SU-DHL-6 (cell line): ENCODE data around the gene COBLL1.

Experiments used
- CTCF ChIP-seq: fragments of 200-600 bp; sonication (generic); IDR thresholded peaks from one replicate; pipeline ENCODE4 v1.5.1; 2017; ENCODE audit warnings: antibody characterized with exemption, mild to moderate bottlenecking, low read length, moderate library complexity; ENCODE audit not compliant: insufficient read depth, poor library complexity, severe bottlenecking
- EZH2phosphoT487 ChIP-seq: fragments of 200-600 bp; sonication (generic), shearing (Covaris generic); conservative IDR thresholded peaks from 2 replicates; pipeline ENCODE4 v1.6.1; 2018; ENCODE audit warnings: mild to moderate bottlenecking, antibody characterized with exemption, low read length, moderate library complexity, mixed read lengths

DNA sequence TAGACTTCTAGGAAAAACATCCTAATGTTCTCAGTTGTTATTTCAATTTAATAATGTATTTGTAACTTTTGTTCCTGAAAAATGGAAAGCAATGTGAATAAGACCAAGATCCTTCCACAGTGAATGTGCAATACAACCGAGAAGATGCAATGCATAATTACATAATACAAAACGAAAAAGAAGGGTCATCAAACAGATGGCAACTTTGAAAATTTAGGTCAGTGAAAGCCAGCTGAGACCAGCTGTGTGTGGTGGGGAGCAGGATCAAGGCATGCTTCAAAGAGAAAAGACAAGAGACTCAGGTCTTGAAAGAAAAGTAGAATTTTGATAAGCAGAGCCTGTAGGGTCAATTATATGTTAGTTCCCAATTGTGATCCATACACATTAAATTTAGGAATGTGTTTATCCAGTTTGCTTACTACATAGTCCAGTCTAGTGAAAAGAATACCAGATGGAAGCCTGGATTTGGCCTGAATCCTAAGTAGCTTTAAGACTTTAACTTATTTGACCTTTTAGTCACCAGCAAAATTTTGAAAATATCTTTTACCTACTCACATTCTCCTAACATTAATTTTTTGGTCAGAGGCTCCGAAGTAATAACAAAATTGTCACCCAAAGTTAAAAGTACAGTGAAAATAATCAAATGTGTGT is 93.7 kb downstream of the COBLL1 start:
- TF ChIP-seq CTCF (no peak), EZH2phosphoT487 (no peak)
